ENCODE results near the gene GRIK4. TPM values are rescaled to one million over a fixed set of nuclear protein-coding genes. Genes with fewer than 3 reads are reported as not detected.

The GRIK4 gene
- total and polyA plus RNA-seq, 11 donors: 0.04 to 0.45 (median 0.12) TPM; not detected in 6

- 46 to 64% (median 57%) methylated on average over 9 of the region's 9 CpGs for WGBS, 4 donors
- intact Hi-C loops (cut with DNase I): loop anchor here in 2 of 10 donors (10.0 kb wide), 1 partner anchor 291 kb away; the partner anchor contains the start of gene GRIK4 (in 2 of the 2)
- Histone ChIP-seq H3K4me1 (no peaks in the 10 kb centered on the region), H3K27ac (no peak overlapping the region), H3K4me3 (no peak overlapping the region), H3K9me3 (no peaks in the 10 kb centered on the region), H3K27me3 (peaks cover 0 to 31% (median 0%) of the 10 kb centered on the region in 9 donors), H3K36me3 (no peaks in the 10 kb centered on the region)
- TF ChIP-seq POLR2A (IDR thresholded peaks at IDR 0.05): no peak
- TF ChIP-seq CTCF (IDR thresholded peaks at IDR 0.05): no peak
- DNase-seq (no peak), ATAC-seq (no peak)
Measured at GRCh38 chr11:120805960-120806555, 294.5 kb downstream of the GRIK4 start.

GRCh38 chr11:120807414-120808150, 296.0 kb downstream of the GRIK4 start:
- Histone ChIP-seq H3K4me1 (no peaks in the 10 kb centered on the region), H3K27me3 (peaks cover 0 to 28% (median 0%) of the 10 kb centered on the region in 9 donors), H3K9me3 (no peaks in the 10 kb centered on the region), H3K4me3 (no peak overlapping the region), H3K27ac (no peak overlapping the region), H3K36me3 (no peaks in the 10 kb centered on the region)
- WGBS, 4 donors: 74 to 79% (median 75%) methylated on average over 13 of the region's 13 CpGs
- DNase-seq: no peak
- intact Hi-C loops (cut with DNase I): loop anchor here in 2 of 10 donors (10.0 kb wide), 1 partner anchor 293 kb away; the partner anchor contains the start of gene GRIK4 (in 2 of the 2)
- TF ChIP-seq CTCF (IDR thresholded peaks at IDR 0.05): no peak
- no peak for TF ChIP-seq POLR2A (IDR thresholded peaks at IDR 0.05)
- no peak for ATAC-seq

GRCh38 chr11:120808616-120809050, 297.1 kb downstream of the GRIK4 start:
- intact Hi-C loops (cut with DNase I): loop anchor here in 2 of 10 donors (10.0 kb wide), 1 partner anchor 294 kb away; the partner anchor contains the start of gene GRIK4 (in 2 of the 2)
- TF ChIP-seq POLR2A (IDR thresholded peaks at IDR 0.05): no peak
- no peak for TF ChIP-seq CTCF (IDR thresholded peaks at IDR 0.05)
- no peaks in the 10 kb centered on the region for H3K4me1 ChIP-seq
- H3K27ac ChIP-seq: no peak overlapping the region
- 45 to 67% (median 51%) methylated on average over 1 to 5 of the region's 5 CpGs for WGBS, 4 donors
- no peaks in the 10 kb centered on the region for H3K9me3 ChIP-seq
- H3K36me3 ChIP-seq: no peaks in the 10 kb centered on the region
- H3K4me3 ChIP-seq: no peak overlapping the region
- peaks cover 0 to 23% (median 0%) of the 10 kb centered on the region in 9 donors for H3K27me3 ChIP-seq
- ATAC-seq (no peak), DNase-seq (no peak)

- H3K9me3 ChIP-seq: no peaks in the 10 kb centered on the region
- no peaks in the 10 kb centered on the region for H3K36me3 ChIP-seq
- intact Hi-C loops (cut with DNase I): no loop called here
- TF ChIP-seq CTCF (IDR thresholded peaks at IDR 0.05): no peak
- TF ChIP-seq POLR2A (IDR thresholded peaks at IDR 0.05): no peak
- DNase-seq (no peak), ATAC-seq (no peak)
- H3K27ac ChIP-seq: no peak overlapping the region
- no peak overlapping the region for H3K4me3 ChIP-seq
- peaks cover 0 to 22% (median 0%) of the 10 kb centered on the region in 9 donors for H3K27me3 ChIP-seq
- H3K4me1 ChIP-seq: no peaks in the 10 kb centered on the region
- 78 to 89% (median 80%) methylated on average over 2 of the region's 2 CpGs for WGBS, 4 donors
Measured at GRCh38 chr11:120810251-120810650, 298.7 kb downstream of the GRIK4 start.
